Cardiac muscle cell (in vitro differentiated cells and primary cell): ENCODE data around the gene HEATR9. TPM values are rescaled to one million over a fixed set of nuclear protein-coding genes. Genes with fewer than 3 reads are reported as not detected.
A peak's percentile ranks its signal among the peaks of the same experiment; 100 is the strongest.

Source experiments
- DNase-seq, 2 donors: peaks; one replicate each; pipeline versions ENCODE4 v3.0.0 to v3.0.0-alpha.2; 2010 to 2017; ENCODE audit warnings: low read depth in 1 of 2, low spot score in 1 of 2
- H3K27ac ChIP-seq: fragments of 200-600 bp; sonication (generic); 2 replicates; pipeline ENCODE4 v1.5.1; 2016
- H3K27me3 ChIP-seq: fragments of 200-600 bp; sonication (generic); 2 replicates; pipeline ENCODE4 v1.6.0; 2016; ENCODE audit warnings: control low read depth
- H3K36me3 ChIP-seq: fragments of 200-600 bp; sonication (generic); 2 replicates; pipeline ENCODE4 v1.5.1; 2016; ENCODE audit warnings: control low read depth
- H3K4me1 ChIP-seq: fragments of 200-600 bp; sonication (generic); 2 replicates; pipeline ENCODE4 v1.8.1; 2017; ENCODE audit warnings: low read depth, mild to moderate bottlenecking, mixed run types
- H3K4me3 ChIP-seq: fragments of 200-600 bp; sonication (generic); 2 replicates; pipeline ENCODE4 v1.5.1; 2016; ENCODE audit warnings: mild to moderate bottlenecking
- H3K9me3 ChIP-seq: fragments of 200-600 bp; sonication (generic); 2 replicates; pipeline ENCODE4 v1.5.1; 2017; ENCODE audit warnings: low read depth, mild to moderate bottlenecking, control low read depth
- CTCF ChIP-seq: IDR thresholded peaks from 2 replicates; pipeline ENCODE4 v1.5.1; 2012; ENCODE audit warnings: low read depth, mild to moderate bottlenecking, low read length
- polyA plus RNA-seq: library from polyadenylated mRNA; unstranded; fragments of >200 nt; fragmentation: Nextera tagmentation; extraction: Ambion mirVana; gene quantifications from 2 replicates; pipeline ENCODE4 v1.2.1, GENCODE V29; 2016
- total RNA-seq: library from RNA; depleted of rRNA; stranded (reverse); fragments of >200 nt; gene quantifications from 2 replicates; pipeline ENCODE4 v1.2.3, GENCODE V29; 2016

The HEATR9 gene
- total and polyA plus RNA-seq, 2 experiments from 2014 or later = 0.09 TPM; not detected in 1

- peaks cover 39% of the 10 kb centered on the region for H3K36me3 ChIP-seq
- peak in 1 of 2 donors; percentile 2 for DNase-seq
- no peak overlapping the region for H3K4me3 ChIP-seq
- H3K4me1 ChIP-seq = peaks cover 11% of the 10 kb centered on the region
- peak overlapping the region; percentile 79 for H3K27ac ChIP-seq
- no peaks in the 10 kb centered on the region for H3K27me3 ChIP-seq
- no peaks in the 10 kb centered on the region for H3K9me3 ChIP-seq
- TF ChIP-seq CTCF = no peak
Observed at GRCh38 chr17:35847633-35848373, 20.9 kb downstream of the HEATR9 start.

GRCh38 chr17:35847006-35847405, 21.7 kb downstream of the HEATR9 start:
- H3K9me3 ChIP-seq = no peaks in the 10 kb centered on the region
- DNase-seq = no peak
- H3K27ac ChIP-seq = peak overlapping the region; percentile 79
- H3K36me3 ChIP-seq = peaks cover 47% of the 10 kb centered on the region
- H3K27me3 ChIP-seq = no peaks in the 10 kb centered on the region
- TF ChIP-seq CTCF = no peak
- peaks cover 11% of the 10 kb centered on the region for H3K4me1 ChIP-seq
- no peak overlapping the region for H3K4me3 ChIP-seq

- Histone ChIP-seq H3K9me3 (no peaks in the 10 kb centered on the region), H3K4me3 (no peak overlapping the region), H3K4me1 (peaks cover 11% of the 10 kb centered on the region), H3K36me3 (peaks cover 51% of the 10 kb centered on the region), H3K27me3 (no peaks in the 10 kb centered on the region), H3K27ac (peak overlapping the region; percentile 79)
- TF ChIP-seq CTCF = no peak
- DNase-seq = peak in 1 of 2 donors; percentile 42
Observed at GRCh38 chr17:35846055-35846809, 22.5 kb downstream of the HEATR9 start.

- H3K36me3 ChIP-seq = peaks cover 59% of the 10 kb centered on the region
- H3K27me3 ChIP-seq = no peaks in the 10 kb centered on the region
- H3K4me1 ChIP-seq = peaks cover 11% of the 10 kb centered on the region
- no peak for TF ChIP-seq CTCF
- H3K27ac ChIP-seq = no peak overlapping the region
- H3K4me3 ChIP-seq = no peak overlapping the region
- H3K9me3 ChIP-seq = no peaks in the 10 kb centered on the region
- no peak for DNase-seq
Observed at GRCh38 chr17:35844547-35844946, 24.1 kb downstream of the HEATR9 start.

GRCh38 chr17:35843698-35844097, 25.0 kb downstream of the HEATR9 start:
- no peak for DNase-seq
- Histone ChIP-seq H3K36me3 (peaks cover 64% of the 10 kb centered on the region), H3K27me3 (no peaks in the 10 kb centered on the region), H3K4me1 (peaks cover 11% of the 10 kb centered on the region), H3K4me3 (no peak overlapping the region), H3K9me3 (no peaks in the 10 kb centered on the region), H3K27ac (no peak overlapping the region)
- TF ChIP-seq CTCF = no peak
